Neural cell (in vitro differentiated cells): ENCODE results near the gene PKP2. TPM values are rescaled to one million over a fixed set of nuclear protein-coding genes. Genes with fewer than 3 reads are reported as not detected.

ENCODE experiments used
- H2AFZ ChIP-seq: fragments of 200-600, 300-800 bp; sonication (generic), shearing (Covaris generic); 2 replicates; pipeline ENCODE4 v1.6.0; 2014; ENCODE audit warnings: low read depth, mild to moderate bottlenecking, antibody characterized with exemption, low read length, moderate library complexity
- H3F3A ChIP-seq: fragments of 200-600 bp; shearing (Covaris generic); 2 replicates; pipeline ENCODE4 v1.6.1; 2016; ENCODE audit warnings: mild to moderate bottlenecking, moderate library complexity, mixed read lengths, antibody characterized with exemption, low read length; ENCODE audit not compliant: insufficient read depth, poor library complexity, severe bottlenecking
- H3K27ac ChIP-seq: fragments of 200-600, 300-800 bp; sonication (generic), shearing (Covaris generic); 2 replicates; pipeline ENCODE4 v1.5.1; 2014; ENCODE audit warnings: mild to moderate bottlenecking, low read length, moderate library complexity
- H3K27me3 ChIP-seq: fragments of 300-800, 200-600 bp; sonication (generic), shearing (Covaris generic); 2 replicates; pipeline ENCODE4 v1.6.0; 2014; ENCODE audit warnings: mild to moderate bottlenecking, low read depth, low read length, moderate library complexity; ENCODE audit not compliant: insufficient read depth
- H3K36me3 ChIP-seq: fragments of 300-800, 200-600 bp; sonication (generic), shearing (Covaris generic); 2 replicates; pipeline ENCODE4 v1.5.1; 2014; ENCODE audit warnings: mild to moderate bottlenecking, antibody characterized with exemption, low read length, moderate library complexity; ENCODE audit not compliant: insufficient read depth
- H3K4me2 ChIP-seq: fragments of 300-800, 200-600 bp; sonication (generic), shearing (Covaris generic); 2 replicates; pipeline ENCODE4 v1.6.0; 2014; ENCODE audit warnings: mild to moderate bottlenecking, low read length
- H3K4me3 ChIP-seq: fragments of 300-800, 200-600 bp; sonication (generic), shearing (Covaris generic); 2 replicates; pipeline ENCODE4 v1.5.1; 2014; ENCODE audit warnings: mild to moderate bottlenecking, low read length, moderate library complexity
- H3K79me2 ChIP-seq: fragments of 200-600 bp; shearing (Covaris generic); replicated peaks from 2 replicates; pipeline ENCODE4 v1.6.0; 2014; ENCODE audit warnings: mild to moderate bottlenecking, low read length, moderate library complexity; ENCODE audit not compliant: insufficient read depth
- H3K9ac ChIP-seq: fragments of 300-800, 200-600 bp; sonication (generic), shearing (Covaris generic); 2 replicates; pipeline ENCODE4 v1.6.1; 2016; ENCODE audit warnings: mild to moderate bottlenecking, low read length, mixed read lengths
- H3K9me2 ChIP-seq: fragments of 200-600 bp; shearing (Covaris generic); 2 replicates; pipeline ENCODE4 v1.6.1; 2016; ENCODE audit warnings: mild to moderate bottlenecking, low read length, mixed read lengths; ENCODE audit not compliant: insufficient read depth
- H3K9me3 ChIP-seq: fragments of 200-600, 300-800 bp; sonication (generic), shearing (Covaris generic); 2 replicates; pipeline ENCODE4 v1.6.1; 2016; ENCODE audit warnings: mild to moderate bottlenecking, mixed run types, low read length, moderate library complexity, mixed read lengths
- H4K20me1 ChIP-seq: fragments of 200-600 bp; shearing (Covaris generic); 2 replicates; pipeline ENCODE4 v1.6.1; 2016; ENCODE audit warnings: mild to moderate bottlenecking, mixed run types; ENCODE audit not compliant: insufficient read depth
- EP300 ChIP-seq: fragments of 450-650 bp; conservative IDR thresholded peaks from 2 replicates; pipeline ENCODE4 v1.6.1; 2014; ENCODE audit warnings: antibody characterized with exemption, mild to moderate bottlenecking, moderate library complexity; ENCODE audit not compliant: poor library complexity, severe bottlenecking
- EZH2 ChIP-seq: fragments of 200-600, 300-800 bp; shearing (Covaris generic), sonication (generic); IDR thresholded peaks from 2 replicates; pipeline ENCODE4 v1.6.1; 2014; ENCODE audit warnings: antibody characterized with exemption, low read length, borderline replicate concordance, mild to moderate bottlenecking; ENCODE audit not compliant: insufficient read depth, poor library complexity, severe bottlenecking
- MXI1 ChIP-seq: fragments of 450-650 bp; conservative IDR thresholded peaks from 2 replicates; pipeline ENCODE4 v1.6.1; 2014; ENCODE audit warnings: antibody characterized with exemption, mild to moderate bottlenecking; ENCODE audit not compliant: poor library complexity, severe bottlenecking
- POLR2AphosphoS5 ChIP-seq: IDR thresholded peaks from 2 replicates; pipeline ENCODE4 v1.6.1; 2012
- RAD21 ChIP-seq: fragments of 450-650 bp; conservative IDR thresholded peaks from 2 replicates; pipeline ENCODE4 v1.6.1; 2014; ENCODE audit warnings: antibody characterized with exemption, mild to moderate bottlenecking, moderate library complexity
- SMC3 ChIP-seq: fragments of 450-650 bp; conservative IDR thresholded peaks from 2 replicates; pipeline ENCODE4 v1.6.1; 2014; ENCODE audit warnings: antibody characterized with exemption, mild to moderate bottlenecking, moderate library complexity; ENCODE audit not compliant: poor library complexity
- TAF1 ChIP-seq: IDR thresholded peaks from 2 replicates; pipeline ENCODE4 v1.6.1; 2012; ENCODE audit warnings: low read depth
- polyA plus RNA-seq: library from polyadenylated mRNA; depleted of rRNA; stranded (reverse); fragments of >200 nt; gene quantifications from 2 replicates; pipeline ENCODE4 v1.2.3, GENCODE V29; 2014
- TF ChIP-seq, protein P1 (sequence below): fragments of 450-650 bp; IDR thresholded peaks from 2 replicates; pipeline ENCODE4 v1.5.1; 2014; ENCODE audit warnings: antibody characterized with exemption, mild to moderate bottlenecking, moderate library complexity; ENCODE audit not compliant: poor library complexity, severe bottlenecking
- TF ChIP-seq, protein P2 (sequence below): IDR thresholded peaks from 2 replicates; pipeline ENCODE4 v1.6.1; 2012; ENCODE audit warnings: borderline replicate concordance

PKP2 gene
- polyA plus RNA-seq, 1 donor from 2014 or later = 4.0 TPM

DNA sequence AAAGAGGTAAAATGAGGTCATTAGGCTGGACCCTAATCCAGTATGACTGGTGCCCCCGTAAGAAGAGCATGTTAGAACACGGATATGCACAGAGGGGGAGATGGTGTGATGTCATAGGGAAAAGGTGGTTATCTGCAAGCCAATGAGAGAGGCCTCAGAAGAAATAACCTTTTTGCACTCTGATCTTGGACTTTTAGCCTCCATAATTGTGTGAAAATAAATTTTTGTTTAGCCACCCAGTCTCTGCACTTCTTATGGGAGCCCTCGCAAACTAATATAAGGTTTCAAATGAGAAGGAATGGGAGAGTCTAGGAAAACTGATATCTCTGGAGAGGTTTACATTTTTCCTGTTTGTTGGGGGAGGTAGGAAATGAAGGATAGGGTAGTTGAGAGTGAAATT lies 43.2 kb upstream of the PKP2 start:
- no peaks in the 10 kb centered on the region for H3K9me3 ChIP-seq
- H4K20me1 ChIP-seq = no peaks in the 10 kb centered on the region
- no peak overlapping the region for H3K4me3 ChIP-seq
- H3F3A ChIP-seq = no peaks in the 10 kb centered on the region
- no peak overlapping the region for H3K9ac ChIP-seq
- peak overlapping the region; percentile 75 for H3K27ac ChIP-seq
- no peaks in the 10 kb centered on the region for H3K36me3 ChIP-seq
- H2AFZ ChIP-seq = no peak overlapping the region
- no peak overlapping the region for H3K4me2 ChIP-seq
- TF ChIP-seq SMC3 (no peak), EZH2 (no peak), TAF1 (no peak), EP300 (no peak), POLR2AphosphoS5 (no peak), MXI1 (no peak), RAD21 (no peak)
- TF ChIP-seq, protein P1, sequence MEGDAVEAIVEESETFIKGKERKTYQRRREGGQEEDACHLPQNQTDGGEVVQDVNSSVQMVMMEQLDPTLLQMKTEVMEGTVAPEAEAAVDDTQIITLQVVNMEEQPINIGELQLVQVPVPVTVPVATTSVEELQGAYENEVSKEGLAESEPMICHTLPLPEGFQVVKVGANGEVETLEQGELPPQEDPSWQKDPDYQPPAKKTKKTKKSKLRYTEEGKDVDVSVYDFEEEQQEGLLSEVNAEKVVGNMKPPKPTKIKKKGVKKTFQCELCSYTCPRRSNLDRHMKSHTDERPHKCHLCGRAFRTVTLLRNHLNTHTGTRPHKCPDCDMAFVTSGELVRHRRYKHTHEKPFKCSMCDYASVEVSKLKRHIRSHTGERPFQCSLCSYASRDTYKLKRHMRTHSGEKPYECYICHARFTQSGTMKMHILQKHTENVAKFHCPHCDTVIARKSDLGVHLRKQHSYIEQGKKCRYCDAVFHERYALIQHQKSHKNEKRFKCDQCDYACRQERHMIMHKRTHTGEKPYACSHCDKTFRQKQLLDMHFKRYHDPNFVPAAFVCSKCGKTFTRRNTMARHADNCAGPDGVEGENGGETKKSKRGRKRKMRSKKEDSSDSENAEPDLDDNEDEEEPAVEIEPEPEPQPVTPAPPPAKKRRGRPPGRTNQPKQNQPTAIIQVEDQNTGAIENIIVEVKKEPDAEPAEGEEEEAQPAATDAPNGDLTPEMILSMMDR = no peak
- TF ChIP-seq, protein P2, sequence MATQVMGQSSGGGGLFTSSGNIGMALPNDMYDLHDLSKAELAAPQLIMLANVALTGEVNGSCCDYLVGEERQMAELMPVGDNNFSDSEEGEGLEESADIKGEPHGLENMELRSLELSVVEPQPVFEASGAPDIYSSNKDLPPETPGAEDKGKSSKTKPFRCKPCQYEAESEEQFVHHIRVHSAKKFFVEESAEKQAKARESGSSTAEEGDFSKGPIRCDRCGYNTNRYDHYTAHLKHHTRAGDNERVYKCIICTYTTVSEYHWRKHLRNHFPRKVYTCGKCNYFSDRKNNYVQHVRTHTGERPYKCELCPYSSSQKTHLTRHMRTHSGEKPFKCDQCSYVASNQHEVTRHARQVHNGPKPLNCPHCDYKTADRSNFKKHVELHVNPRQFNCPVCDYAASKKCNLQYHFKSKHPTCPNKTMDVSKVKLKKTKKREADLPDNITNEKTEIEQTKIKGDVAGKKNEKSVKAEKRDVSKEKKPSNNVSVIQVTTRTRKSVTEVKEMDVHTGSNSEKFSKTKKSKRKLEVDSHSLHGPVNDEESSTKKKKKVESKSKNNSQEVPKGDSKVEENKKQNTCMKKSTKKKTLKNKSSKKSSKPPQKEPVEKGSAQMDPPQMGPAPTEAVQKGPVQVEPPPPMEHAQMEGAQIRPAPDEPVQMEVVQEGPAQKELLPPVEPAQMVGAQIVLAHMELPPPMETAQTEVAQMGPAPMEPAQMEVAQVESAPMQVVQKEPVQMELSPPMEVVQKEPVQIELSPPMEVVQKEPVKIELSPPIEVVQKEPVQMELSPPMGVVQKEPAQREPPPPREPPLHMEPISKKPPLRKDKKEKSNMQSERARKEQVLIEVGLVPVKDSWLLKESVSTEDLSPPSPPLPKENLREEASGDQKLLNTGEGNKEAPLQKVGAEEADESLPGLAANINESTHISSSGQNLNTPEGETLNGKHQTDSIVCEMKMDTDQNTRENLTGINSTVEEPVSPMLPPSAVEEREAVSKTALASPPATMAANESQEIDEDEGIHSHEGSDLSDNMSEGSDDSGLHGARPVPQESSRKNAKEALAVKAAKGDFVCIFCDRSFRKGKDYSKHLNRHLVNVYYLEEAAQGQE = no peak
- no peaks in the 10 kb centered on the region for H3K79me2 ChIP-seq
- H3K9me2 ChIP-seq = no peaks in the 10 kb centered on the region
- no peaks in the 10 kb centered on the region for H3K27me3 ChIP-seq

DNA sequence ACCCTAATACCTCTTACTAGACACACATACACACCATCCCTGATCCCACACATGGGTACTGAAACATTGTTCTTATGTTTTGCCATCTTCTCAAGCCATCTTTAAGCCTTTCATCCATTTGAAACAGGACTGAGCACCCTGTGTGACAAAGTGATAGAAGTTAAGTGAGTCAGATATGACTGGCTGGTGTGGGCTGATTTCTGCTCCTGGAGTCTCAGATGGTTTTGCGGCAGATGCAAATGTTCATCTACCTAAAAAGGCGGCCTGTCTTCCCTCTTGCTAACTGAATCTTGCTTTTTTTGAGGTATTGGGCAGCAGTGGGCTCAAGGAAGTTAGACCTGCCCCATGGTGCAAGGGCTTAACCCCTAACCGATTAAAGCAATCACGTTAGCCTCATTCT lies 30.4 kb upstream of the PKP2 start:
- Histone ChIP-seq H3K27ac (no peak overlapping the region), H3K27me3 (no peaks in the 10 kb centered on the region), H3K79me2 (no peaks in the 10 kb centered on the region), H3K9me3 (no peaks in the 10 kb centered on the region), H3K36me3 (no peaks in the 10 kb centered on the region), H3K9me2 (no peaks in the 10 kb centered on the region), H3K4me3 (no peak overlapping the region), H3K4me2 (no peak overlapping the region), H2AFZ (no peak overlapping the region), H4K20me1 (no peaks in the 10 kb centered on the region), H3K9ac (no peak overlapping the region), H3F3A (no peaks in the 10 kb centered on the region)
- TF ChIP-seq RAD21 (no peak), EZH2 (no peak), MXI1 (no peak), POLR2AphosphoS5 (no peak), SMC3 (no peak)
- TF ChIP-seq, protein P2 = no peak
